Measurements from ENCODE around the gene HYOU1.
A peak's percentile ranks its signal among the peaks of the same experiment; 100 is the strongest.
"Not testable (repeated sequence)": the region's sequence is repeated elsewhere in the genome, so short reads cannot be mapped to it uniquely, and the experiment has no call there.

Gene HYOU1

DNA sequence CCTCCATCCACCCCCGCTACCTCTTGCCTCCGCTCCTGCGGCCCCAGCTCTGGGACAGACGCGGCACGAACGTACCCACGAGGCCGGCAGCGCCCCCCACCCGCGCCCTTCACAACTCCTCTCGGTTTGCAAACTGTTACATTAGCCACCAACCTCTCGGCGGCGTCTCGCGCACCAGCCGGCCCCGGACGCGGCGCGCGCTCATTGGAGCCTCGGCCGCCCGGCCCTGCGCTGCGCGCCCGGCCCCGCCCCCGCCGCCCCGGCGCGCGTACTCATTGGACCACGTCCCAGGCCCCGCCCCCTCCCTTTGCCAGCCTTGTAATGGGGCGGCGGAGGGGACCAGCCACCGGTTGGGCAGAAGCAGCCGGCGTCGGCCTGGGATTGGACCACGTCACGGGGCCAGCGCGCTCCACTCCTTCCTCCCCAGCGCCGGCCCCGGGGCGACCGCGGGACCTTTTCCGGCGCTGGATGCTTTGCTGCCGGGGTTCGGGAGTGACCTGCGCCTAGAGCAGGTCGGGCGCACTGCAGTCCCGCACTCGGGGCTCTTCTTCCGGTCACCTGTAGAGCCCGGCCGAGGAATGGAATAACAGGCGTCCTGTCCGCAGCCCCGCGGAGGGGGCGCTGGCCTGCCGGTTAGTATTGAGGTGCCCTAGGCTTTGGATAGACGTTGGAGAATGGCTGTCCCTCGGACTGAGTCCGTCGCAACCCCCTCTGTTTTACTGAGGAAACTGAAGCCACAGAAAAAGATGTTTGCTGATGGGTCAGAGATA lies at the start of gene HYOU1:
HYOU1 (minus strand) TSS at position 206 of the 770 bp plus-strand sequence. CDS start 1,045 bp downstream, outside the sequence.
- peak; percentile 99 for DNase-seq

GRCh38 chr11:119103793-119104192 lies 46.8 kb upstream of the HYOU1 start:
- no peak for DNase-seq

- not testable (repeated sequence) for DNase-seq
These were observed 46.2 kb upstream of the HYOU1 start for GRCh38 chr11:119103161-119103664.

DNA sequence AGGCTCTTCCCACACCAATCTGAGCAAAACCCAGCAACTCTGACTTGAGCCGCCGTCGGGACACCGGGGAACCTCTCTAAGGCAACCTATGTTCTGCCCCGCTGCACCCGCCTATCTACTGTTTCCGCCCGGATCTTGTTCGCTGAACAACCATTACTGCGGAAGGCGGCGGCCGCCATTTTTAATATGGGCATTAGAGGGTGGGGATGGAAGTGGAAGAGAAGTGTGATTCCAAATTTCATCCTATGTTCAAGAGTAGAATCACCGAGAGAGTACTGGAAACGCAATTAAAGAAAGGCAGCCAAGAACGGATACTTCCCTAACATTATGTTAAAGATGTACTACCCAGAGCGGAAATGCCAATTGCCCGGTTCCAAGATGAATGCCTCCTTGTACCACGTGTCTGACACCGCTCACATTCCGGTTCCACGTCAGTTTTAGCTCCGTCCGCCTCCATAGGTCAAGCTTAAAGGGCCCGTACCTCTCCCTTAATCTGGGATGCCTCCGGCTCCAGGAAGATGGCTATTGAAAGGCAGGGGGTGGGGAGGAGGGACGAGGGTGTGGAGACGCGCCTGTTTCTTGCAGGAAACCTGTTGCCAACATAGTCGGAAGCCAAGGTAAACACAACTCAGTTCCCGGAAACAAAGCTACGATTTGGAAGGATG lies 44.9 kb upstream of the HYOU1 start, which contains the start of gene DPAGT1:
DPAGT1 (minus strand) TSS at position 95 of the 665 bp plus-strand sequence. CDS start 198 bp downstream, outside the sequence.
- peak; percentile 94 for DNase-seq

DNA sequence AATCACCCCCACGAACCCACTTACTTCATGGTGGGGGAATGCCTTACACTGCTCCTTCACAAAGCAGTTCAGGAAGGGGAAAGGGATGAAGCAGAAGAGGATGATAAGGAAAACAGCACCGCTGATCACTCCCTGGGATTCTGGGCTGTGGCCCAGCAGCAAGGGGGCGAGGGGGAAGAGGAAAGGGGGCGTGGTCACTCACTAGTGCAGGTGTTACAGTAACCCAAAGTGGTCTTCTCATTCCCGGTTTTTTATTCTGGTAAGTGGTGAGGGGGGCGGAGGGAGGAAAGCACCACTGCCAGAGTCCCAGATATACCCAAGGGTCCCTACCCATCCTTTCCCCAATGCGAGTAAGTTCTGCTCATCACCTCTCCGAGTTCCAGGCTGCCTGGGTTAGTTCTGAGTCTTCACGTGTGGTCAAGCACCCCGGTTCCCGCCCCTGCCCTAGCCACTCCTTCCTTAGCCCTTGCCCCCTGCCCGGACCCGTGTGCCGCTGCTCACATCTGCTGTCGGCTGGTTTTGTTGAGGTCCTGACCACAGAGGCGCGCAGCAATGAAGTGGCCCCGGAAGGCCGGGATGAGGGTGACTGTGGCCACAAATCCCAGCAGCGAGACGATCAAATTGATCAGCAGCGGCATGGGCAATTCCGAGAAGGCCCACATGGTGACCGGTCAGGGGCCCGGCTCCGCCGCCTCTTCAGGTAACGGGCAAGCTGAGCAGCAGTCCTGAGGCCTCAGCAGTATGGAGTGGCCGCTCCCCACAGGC lies 44.2 kb upstream of the HYOU1 start:
- peak; percentile 65 for DNase-seq

- peak; percentile 30 for DNase-seq
These were observed 43.4 kb upstream of the HYOU1 start for GRCh38 chr11:119100246-119100970.

DNA sequence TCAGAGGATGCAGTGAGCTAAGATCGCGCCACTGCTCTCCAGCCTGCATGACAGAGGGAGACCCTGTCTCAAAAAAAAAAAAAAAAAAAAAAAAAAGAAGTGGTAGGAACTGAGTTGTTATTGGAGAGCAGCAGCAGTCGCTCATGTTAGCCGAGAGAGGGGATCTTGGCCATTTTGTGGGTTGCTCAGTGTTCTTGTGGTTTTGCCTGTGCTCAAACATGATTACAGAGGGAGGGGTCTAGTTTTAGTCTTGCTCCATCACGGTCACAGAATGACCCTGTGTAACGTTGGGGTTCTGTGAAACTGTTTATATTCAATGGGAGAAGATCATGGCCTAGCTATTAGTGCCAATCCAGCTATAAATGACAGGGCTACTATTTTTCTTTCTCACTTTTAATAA lies 42.7 kb upstream of the HYOU1 start:
- DNase-seq, result no peak

DNA sequence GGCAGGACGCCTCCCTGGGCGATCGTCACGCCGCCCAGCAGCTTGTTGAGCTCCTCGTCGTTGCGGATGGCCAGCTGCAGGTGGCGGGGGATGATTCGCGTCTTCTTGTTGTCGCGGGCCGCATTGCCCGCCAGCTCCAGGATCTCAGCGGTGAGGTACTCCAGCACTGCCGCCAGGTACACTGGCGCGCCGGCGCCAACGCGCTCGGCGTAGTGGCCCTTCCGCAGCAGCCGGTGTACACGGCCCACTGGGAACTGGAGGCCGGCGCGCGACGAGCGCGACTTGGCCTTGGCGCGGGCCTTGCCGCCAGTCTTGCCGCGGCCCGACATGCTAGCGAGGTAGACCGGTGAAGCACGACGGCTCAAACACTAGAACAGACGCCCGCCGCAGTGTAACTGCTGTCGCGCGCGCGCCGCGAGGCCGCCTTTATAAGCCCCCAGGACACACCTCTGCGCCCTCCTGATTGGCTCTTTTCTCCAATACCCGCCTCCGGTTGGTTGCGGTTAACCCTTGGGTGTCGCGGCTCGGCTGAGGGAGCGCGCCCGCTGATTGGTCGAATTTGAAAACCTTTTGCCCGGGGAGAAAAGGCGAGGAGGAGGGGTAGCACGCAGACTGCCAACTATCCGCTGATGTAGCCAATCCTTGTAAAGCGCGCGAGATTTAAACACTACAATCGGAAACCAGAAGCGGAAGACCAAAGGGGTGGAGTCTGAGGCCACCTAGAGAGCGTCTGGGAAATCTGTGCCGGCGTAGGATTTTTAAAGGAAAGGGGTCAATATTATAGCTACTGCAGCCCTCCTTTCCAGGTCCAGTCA lies 38.3 kb upstream of the HYOU1 start:
- peak; percentile 100 for DNase-seq

GRCh38 chr11:119094816-119095065 lies 37.7 kb upstream of the HYOU1 start:
- DNase-seq, result peak; percentile 78

DNA sequence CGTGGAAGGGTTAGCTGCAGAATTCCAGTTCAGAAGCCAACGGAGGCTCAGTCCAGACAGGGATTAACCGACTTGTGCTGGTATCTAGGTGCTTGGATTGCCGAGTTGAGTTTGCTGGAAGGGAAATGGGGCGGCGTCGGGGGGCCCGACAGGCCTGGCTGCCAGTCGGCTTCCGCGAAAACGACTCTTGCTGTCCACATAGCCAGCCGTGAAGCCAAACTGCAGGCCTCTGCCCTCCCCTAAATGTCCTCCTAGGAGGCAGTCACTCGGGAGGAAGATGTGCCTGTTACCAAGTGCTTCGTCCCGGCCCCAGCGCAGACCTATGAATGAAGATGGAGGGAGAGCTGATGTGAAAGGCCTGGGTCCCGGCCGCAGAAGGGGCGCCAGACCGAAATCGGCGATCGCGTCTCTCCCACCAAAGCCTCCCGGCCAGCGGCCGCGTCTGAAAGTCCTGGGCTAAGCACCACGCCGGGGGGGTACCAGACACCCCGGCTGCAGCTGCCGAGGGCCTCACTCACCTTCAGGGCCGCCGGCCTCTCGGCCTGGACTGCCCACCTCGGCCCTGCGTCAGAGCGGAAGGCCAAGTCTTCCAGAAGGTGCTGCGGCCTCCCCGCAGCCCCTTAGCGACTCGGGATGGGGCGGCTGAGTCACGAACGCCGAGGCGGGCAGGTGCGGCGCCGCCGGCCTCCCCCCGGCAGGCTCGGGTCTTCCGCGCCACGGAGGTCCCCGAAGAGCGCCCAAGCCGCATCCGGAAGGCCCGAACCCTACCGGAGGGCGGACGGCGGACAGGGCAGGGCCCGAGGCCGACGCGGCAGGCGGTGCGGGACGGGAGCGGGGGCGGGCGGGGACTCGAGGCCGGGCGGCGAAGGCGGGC lies 37.2 kb upstream of the HYOU1 start:
- peak; percentile 60 for DNase-seq

DNA sequence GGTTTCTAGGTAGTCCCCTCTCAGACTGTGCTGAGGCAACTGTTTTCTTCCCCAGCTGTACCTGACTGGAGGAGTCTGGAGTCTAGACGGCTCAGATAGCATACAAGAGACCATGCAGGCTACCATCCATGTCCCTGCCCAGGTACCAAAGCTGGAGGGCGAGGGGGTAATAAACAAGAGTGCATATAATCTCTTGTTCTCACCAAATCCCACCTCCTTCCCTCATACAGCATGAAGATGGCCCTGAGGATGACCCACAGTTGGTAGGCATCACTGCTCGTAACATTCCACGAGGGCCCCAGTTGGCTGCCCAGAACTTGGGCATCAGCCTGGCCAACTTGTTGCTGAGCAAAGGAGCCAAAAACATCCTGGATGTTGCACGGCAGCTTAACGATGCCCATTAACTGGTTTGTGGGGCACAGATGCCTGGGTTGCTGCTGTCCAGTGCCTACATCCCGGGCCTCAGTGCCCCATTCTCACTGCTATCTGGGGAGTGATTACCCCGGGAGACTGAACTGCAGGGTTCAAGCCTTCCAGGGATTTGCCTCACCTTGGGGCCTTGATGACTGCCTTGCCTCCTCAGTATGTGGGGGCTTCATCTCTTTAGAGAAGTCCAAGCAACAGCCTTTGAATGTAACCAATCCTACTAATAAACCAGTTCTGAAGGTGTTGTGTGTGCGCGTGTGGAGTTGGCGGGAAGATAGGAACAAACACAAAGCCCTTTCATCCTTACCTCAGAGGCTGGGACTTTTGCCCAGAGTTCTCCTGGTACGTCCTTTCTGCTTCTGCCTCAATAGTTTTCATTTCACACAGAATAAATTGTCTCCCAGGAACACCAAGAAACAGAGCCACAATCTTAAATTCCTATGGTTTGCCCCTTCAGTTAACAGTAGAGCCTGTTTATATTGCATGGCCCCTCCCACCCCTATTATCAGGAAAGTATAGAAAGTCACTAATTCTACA lies 36.2 kb upstream of the HYOU1 start:
- no peak for DNase-seq

- DNase-seq, result peak; percentile 35
These were observed 35.2 kb upstream of the HYOU1 start for GRCh38 chr11:119091966-119092879.

DNA sequence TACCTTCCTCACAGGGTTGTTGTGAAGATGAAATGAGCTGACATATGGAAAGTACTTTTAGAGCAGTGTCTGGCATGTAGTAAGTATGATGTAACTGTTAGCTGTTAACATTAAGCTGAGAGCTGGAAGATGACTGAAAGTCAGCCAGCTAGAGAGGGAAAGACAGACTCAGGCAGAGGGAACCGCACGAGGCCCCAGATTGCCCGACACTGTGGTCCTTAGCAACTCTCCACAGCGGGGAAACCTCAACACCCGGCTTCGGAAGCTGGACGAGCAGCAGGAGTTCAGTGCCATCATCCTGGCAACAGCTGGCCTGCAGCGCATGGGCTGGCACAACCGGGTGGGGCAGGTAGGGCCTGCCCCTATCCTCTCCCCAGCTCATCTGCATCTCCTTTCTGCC lies 34.2 kb upstream of the HYOU1 start:
- DNase-seq, result no peak

DNA sequence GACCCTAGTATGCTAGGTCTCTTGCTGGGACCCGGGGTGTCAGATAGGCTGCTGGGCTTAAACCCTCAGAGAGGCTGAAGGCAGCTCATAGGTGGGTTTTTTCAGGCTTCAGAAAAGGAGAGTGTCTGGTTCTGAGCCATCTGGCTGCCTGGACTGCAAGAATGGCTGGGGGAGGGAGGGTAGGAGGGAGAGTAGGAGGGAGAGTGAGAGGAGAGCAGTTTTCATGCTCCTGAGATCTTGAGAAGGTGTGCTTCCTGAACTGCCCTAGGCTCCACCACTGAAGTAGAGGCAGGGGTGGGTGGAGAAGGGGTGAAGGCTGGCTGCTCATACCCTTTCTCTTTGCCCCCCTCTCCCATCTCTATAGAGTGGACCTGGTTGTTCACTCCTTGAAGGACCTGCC lies 32.3 kb upstream of the HYOU1 start:
- no peak for DNase-seq

- no peak for DNase-seq
These were observed 31.4 kb upstream of the HYOU1 start for GRCh38 chr11:119088406-119088805.

GRCh38 chr11:119087747-119088241 lies 30.8 kb upstream of the HYOU1 start:
- peak; percentile 33 for DNase-seq

- DNase-seq, result no peak
These were observed 30.1 kb upstream of the HYOU1 start for GRCh38 chr11:119087123-119087522.

GRCh38 chr11:119085437-119085847 lies 28.4 kb upstream of the HYOU1 start:
- no peak for DNase-seq

Measured in activated CD4-positive, alpha-beta T cell treated with anti-CD3 and anti-CD28 coated beads, Interleukin-10, Interleukin-2, amounts not matched to agents 100 ng/mL and 50 ng/mL, durations not matched to agents 16 hours and 8 hours (primary cell).